HepG2 (cell line): ENCODE measurements around the gene PTPRCAP. TPM values are rescaled to one million over a fixed set of nuclear protein-coding genes. Genes with fewer than 3 reads are reported as not detected.
A peak's percentile ranks its signal among the peaks of the same experiment; 100 is the strongest.

Experiments used
- ATAC-seq: fragments of 200-7000 bp; cut with Tn5 transposase; 3 replicates; pipeline ENCODE4 v1.9.1; 2020; ENCODE audit warnings: mild to moderate bottlenecking, moderate library complexity
- BruUV-seq: library from RNA; stranded (reverse); fragments of 400-500 nt; replicated peaks from 2 replicates; lab custom pipeline; 2021; lab: Mats Ljungman, UMichigan
- CTCF ChIA-PET: fragments of 300-600 bp; formaldehyde crosslinking; extraction: SDS; loops from one replicate; lab custom pipeline; 2021; ENCODE audit warnings: low total read pairs, inconsistent platforms, low intra/inter-chr PET ratio; lab: Yijun Ruan, JAX
- POLR2A ChIA-PET: fragments of 350-600 bp; sonication (Branson Sonifier 250); formaldehyde crosslinking; loops from one replicate; lab custom pipeline; 2020; ENCODE audit warnings: antibody characterized with exemption, inconsistent platforms; lab: Yijun Ruan, JAX
- DNase-seq: peaks from one replicate; pipeline ENCODE4 v3.0.0-alpha.2; 2015; ENCODE audit warnings: low spot score
- FAIRE-seq: peaks from 3 replicates; lab custom pipeline; 2011; peaks lifted over from hg19 to GRCh38; lab: Jason Lieb, UNC
- H2AFZ ChIP-seq: one replicate; pipeline ENCODE4 v1.6.1; 2011; ENCODE audit warnings: low read length, inconsistent platforms
- H3K27ac ChIP-seq: fragments of 300-600 bp; 3 replicates; pipeline ENCODE4 v1.8.0; 2011; ENCODE audit warnings: mixed run types, mild to moderate bottlenecking, mixed read lengths, low read length, inconsistent platforms; ENCODE audit not compliant: insufficient read depth; ENCODE audit errors: extremely low read length
- H3K27me3 ChIP-seq, 2 experiments: fragments of 200-600 bp in 1 of 2; 2 replicates in 1 of 2; 3 replicates in 1 of 2; pipeline versions ENCODE4 v1.6.0 to v1.8.0; 2011; ENCODE audit warnings: low read length in 2 of 2, mild to moderate bottlenecking in 2 of 2, moderate library complexity in 2 of 2, inconsistent platforms in 1 of 2; ENCODE audit not compliant: insufficient read depth in 2 of 2, control insufficient read depth in 1 of 2
- H3K36me3 ChIP-seq, 2 experiments: fragments of 200-600 bp in 1 of 2; replicated peaks in 1 of 2; 2 replicates in 1 of 2; 3 replicates in 1 of 2; pipeline versions ENCODE4 v1.5.1 to v1.8.0; 2011; ENCODE audit warnings: low read length in 2 of 2, inconsistent platforms in 1 of 2; ENCODE audit not compliant: insufficient read depth in 2 of 2, control insufficient read depth in 1 of 2
- H3K4me1 ChIP-seq: 2 replicates; pipeline ENCODE4 v1.5.1; 2012; ENCODE audit warnings: low read length, inconsistent platforms; ENCODE audit not compliant: insufficient read depth
- H3K4me2 ChIP-seq: 2 replicates; pipeline ENCODE4 v1.6.0; 2011; ENCODE audit warnings: low read depth, low read length, inconsistent platforms
- H3K4me3 ChIP-seq, 3 experiments: fragments of 200-600 bp in 1 of 3; sonication (generic), shearing (Covaris generic) in 1 of 3; replicated peaks in 1 of 3; 2 replicates each; pipeline ENCODE4 v1.5.1; 2011 to 2016; ENCODE audit warnings: low read length in 3 of 3, inconsistent platforms in 2 of 3, low read depth in 2 of 3, mild to moderate bottlenecking in 2 of 3, control low read depth in 1 of 3, mixed read lengths in 1 of 3; ENCODE audit not compliant: insufficient read depth in 1 of 3
- H3K79me2 ChIP-seq: one replicate; pipeline ENCODE4 v1.6.1; 2011; ENCODE audit warnings: low read length, inconsistent platforms; ENCODE audit not compliant: insufficient read depth
- H3K9ac ChIP-seq: 2 replicates; pipeline ENCODE4 v1.6.0; 2011; ENCODE audit warnings: mild to moderate bottlenecking, low read depth, low read length, inconsistent platforms; ENCODE audit not compliant: insufficient read depth
- H3K9me3 ChIP-seq: 2 replicates; pipeline ENCODE4 v1.5.1; 2012; ENCODE audit warnings: mild to moderate bottlenecking, low read length
- H4K20me1 ChIP-seq: 2 replicates; pipeline ENCODE4 v1.6.0; 2011; ENCODE audit warnings: inconsistent platforms, mild to moderate bottlenecking, low read length, moderate library complexity; ENCODE audit not compliant: insufficient read depth
- ATAD3A ChIP-seq: sonication (generic); formaldehyde crosslinking; IDR thresholded peaks from 2 replicates; pipeline ENCODE4 v1.4.0; 2020; ENCODE audit warnings: missing genetic modification reagents
- NAIF1 ChIP-seq: sonication (generic); formaldehyde crosslinking; IDR thresholded peaks from 2 replicates; pipeline ENCODE4 v1.5.0; 2020; ENCODE audit warnings: mild to moderate bottlenecking, missing genetic modification reagents, borderline replicate concordance
- NFRKB ChIP-seq: fragments of 450-650 bp; IDR thresholded peaks from 2 replicates; pipeline ENCODE4 v1.6.1; 2017
- NFYC ChIP-seq: IDR thresholded peaks from 2 replicates; pipeline ENCODE4 v1.6.1; 2016; ENCODE audit warnings: missing genetic modification reagents, missing compliant biosample characterization
- PRDM4 ChIP-seq: sonication (generic); formaldehyde crosslinking; IDR thresholded peaks from 2 replicates; pipeline ENCODE4 v1.9.0; 2021; ENCODE audit warnings: missing genetic modification reagents, borderline replicate concordance
- SAP130 ChIP-seq: IDR thresholded peaks from 2 replicates; pipeline ENCODE4 v1.6.1; 2016; ENCODE audit warnings: low read depth
- SRSF9 ChIP-seq: fragments of 200-400 bp; formaldehyde crosslinking; IDR thresholded peaks from 2 replicates; pipeline ENCODE4 v1.6.1; 2018; ENCODE audit warnings: borderline replicate concordance, mild to moderate bottlenecking, low read depth, low read length; ENCODE audit not compliant: insufficient read depth, poor library complexity, severe bottlenecking
- ZFP37 ChIP-seq: sonication (generic); formaldehyde crosslinking; IDR thresholded peaks from 2 replicates; pipeline ENCODE4 v1.4.0; 2020; ENCODE audit warnings: missing genetic modification reagents, borderline replicate concordance
- ZNF205 ChIP-seq: IDR thresholded peaks from 2 replicates; pipeline ENCODE4 v1.6.1; 2018; ENCODE audit warnings: missing biosample characterization, missing genetic modification reagents
- ZNF639 ChIP-seq: conservative IDR thresholded peaks from 2 replicates; pipeline ENCODE4 v1.6.1; 2018; ENCODE audit warnings: missing genetic modification reagents
- ZNF713 ChIP-seq: sonication (generic); formaldehyde crosslinking; IDR thresholded peaks from 2 replicates; pipeline ENCODE4 v1.4.0; 2020; ENCODE audit warnings: mild to moderate bottlenecking, missing genetic modification reagents
- ZNF780A ChIP-seq: sonication (generic); formaldehyde crosslinking; IDR thresholded peaks from 2 replicates; pipeline ENCODE4 v1.8.0; 2022; ENCODE audit warnings: mild to moderate bottlenecking, missing genetic modification reagents, moderate library complexity
- WGBS: methylation state at CpG from one replicate; pipeline ENCODE4 v1.1.6; 2017; ENCODE audit warnings: low lambda C conversion rate; 5-methylcytosine and 5-hydroxymethylcytosine counted together
- in situ Hi-C: cut with HindIII; loops from 2 replicates; pipeline ENCODE4 v1.10.0; 2017; ENCODE audit warnings: low pct_unique_long_range_greater_than_20kb; ENCODE audit not compliant: extremely low pct_ligation_motif_present
- intact Hi-C: fragments of 100-400 bp; cut with micrococcal nuclease; formaldehyde crosslinking; loops from one replicate; pipeline ENCODE4 v1.10.0; 2022; ENCODE audit not compliant: unreplicated experiment
- polyA plus RNA-seq, 8 experiments: library from polyadenylated mRNA; depleted of rRNA in 3 of 8; stranded (reverse) in 7 of 8; unstranded in 1 of 8; fragments of >200 nt; fragmentation: Illumina TruSeq in 4 of 8; extraction: Trizol in 4 of 8; gene quantifications; 2 replicates each; pipeline versions ENCODE4 v1.2.1 to v1.2.3, GENCODE V29; 2011 to 2016; ENCODE audit warnings: low read depth in 4 of 8, missing spikeins in 1 of 8, mixed read lengths in 1 of 8; ENCODE audit not compliant: insufficient read depth in 1 of 8
- total RNA-seq, 5 experiments: library from RNA; depleted of rRNA; stranded (reverse); fragments of >200 nt; fragmentation: Illumina TruSeq; extraction: Trizol; gene quantifications; 2 replicates each; pipeline ENCODE4 v1.2.3, GENCODE V29; 2016; ENCODE audit warnings: low read depth in 1 of 5

The PTPRCAP gene
- total and polyA plus RNA-seq, 2 of the 13 experiments (the other 11 are each of a cell fraction or from before 2014, with no cell fraction given) = 0.60 to 0.70 TPM

GRCh38 chr11:67451658-67451976 lies 14.1 kb upstream of the PTPRCAP start:
- peak; percentile 8; the same call in 1 of the 3 replicates for ATAC-seq
- TF ChIP-seq ZFP37 (CRISPR knock-in tag) (no peak), SAP130 (CRISPR knock-in tag) (no peak), PRDM4 (CRISPR knock-in tag) (no peak), NAIF1 (CRISPR knock-in tag) (no peak), NFRKB (no peak), ATAD3A (no peak), ZNF780A (CRISPR knock-in tag) (no peak), SRSF9 (no peak), NFYC (CRISPR knock-in tag) (no peak), ZNF205 (CRISPR knock-in tag) (no peak), ZNF713 (no peak), ZNF639 (CRISPR knock-in tag) (no peak)
- Histone ChIP-seq H3K4me3 (no peak overlapping the region), H3K27me3 (peaks cover 13 to 67% of the 10 kb centered on the region in 2 experiments; a peak in 4 of 5 replicates), H3K27ac (no peak overlapping the region), H3K36me3 (no peaks in the 10 kb centered on the region), H3K79me2 (no peaks in the 10 kb centered on the region), H3K9me3 (no peaks in the 10 kb centered on the region), H4K20me1 (no peaks in the 10 kb centered on the region), H3K4me2 (no peak overlapping the region), H3K4me1 (peaks cover 14% of the 10 kb centered on the region), H2AFZ (no peak overlapping the region), H3K9ac (no peak overlapping the region)
- FAIRE-seq = no peak
- intact Hi-C loops = no loop called here
- CTCF ChIA-PET = no interaction called here
- BruUV-seq = no TSS peak
- POLR2A ChIA-PET = interaction anchor here (1.5 kb wide), 1 partner anchor 8 kb away, joined by 5 read pairs; the partner anchor contains the start of gene CORO1B
- no peak for DNase-seq
- in situ Hi-C loops = no loop called here
- 70% methylated on average over 13 of the region's 14 CpGs for whole genome bisulfite sequencing
